HTERT RPE-1 (cell line): ENCODE measurements around the gene THADA.

ENCODE experiments used
- in situ Hi-C: fragments of 300-500 bp; cut with MboI; formaldehyde crosslinking; loops from 4 replicates; pipeline ENCODE4 v1.14.3; 2020; ENCODE audit warnings: low sequenced_read_pairs

The THADA gene

GRCh38 chr2:43230951-43231827, 364.6 kb downstream of the THADA start:
- in situ Hi-C loops, result no loop called here

DNA sequence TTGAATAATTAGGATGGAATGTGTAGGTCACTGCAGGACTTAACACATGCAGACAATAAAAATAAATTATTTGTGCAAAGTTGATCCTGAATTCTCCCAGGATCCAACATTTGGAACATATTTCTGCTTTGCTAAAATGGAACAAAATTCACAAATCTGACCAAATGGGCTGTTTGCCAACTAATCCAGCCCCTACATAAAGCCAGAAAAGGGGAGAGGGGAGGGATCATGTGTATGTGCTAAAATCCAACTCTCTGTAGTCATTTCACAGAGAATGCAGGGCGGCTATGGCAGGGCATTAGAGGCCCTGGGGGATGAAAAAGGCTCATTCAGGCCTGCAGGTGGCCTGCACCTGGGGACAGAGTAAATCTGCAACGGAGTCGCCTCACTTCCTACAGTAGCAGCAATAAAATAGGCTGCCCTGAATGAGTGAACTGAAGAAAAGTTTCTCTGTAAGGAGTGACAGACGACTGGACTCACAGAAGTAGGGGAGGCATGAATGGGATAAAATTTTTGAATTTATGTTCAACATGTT, 365.4 kb downstream of the THADA start:
- in situ Hi-C loops, result no loop called here

DNA sequence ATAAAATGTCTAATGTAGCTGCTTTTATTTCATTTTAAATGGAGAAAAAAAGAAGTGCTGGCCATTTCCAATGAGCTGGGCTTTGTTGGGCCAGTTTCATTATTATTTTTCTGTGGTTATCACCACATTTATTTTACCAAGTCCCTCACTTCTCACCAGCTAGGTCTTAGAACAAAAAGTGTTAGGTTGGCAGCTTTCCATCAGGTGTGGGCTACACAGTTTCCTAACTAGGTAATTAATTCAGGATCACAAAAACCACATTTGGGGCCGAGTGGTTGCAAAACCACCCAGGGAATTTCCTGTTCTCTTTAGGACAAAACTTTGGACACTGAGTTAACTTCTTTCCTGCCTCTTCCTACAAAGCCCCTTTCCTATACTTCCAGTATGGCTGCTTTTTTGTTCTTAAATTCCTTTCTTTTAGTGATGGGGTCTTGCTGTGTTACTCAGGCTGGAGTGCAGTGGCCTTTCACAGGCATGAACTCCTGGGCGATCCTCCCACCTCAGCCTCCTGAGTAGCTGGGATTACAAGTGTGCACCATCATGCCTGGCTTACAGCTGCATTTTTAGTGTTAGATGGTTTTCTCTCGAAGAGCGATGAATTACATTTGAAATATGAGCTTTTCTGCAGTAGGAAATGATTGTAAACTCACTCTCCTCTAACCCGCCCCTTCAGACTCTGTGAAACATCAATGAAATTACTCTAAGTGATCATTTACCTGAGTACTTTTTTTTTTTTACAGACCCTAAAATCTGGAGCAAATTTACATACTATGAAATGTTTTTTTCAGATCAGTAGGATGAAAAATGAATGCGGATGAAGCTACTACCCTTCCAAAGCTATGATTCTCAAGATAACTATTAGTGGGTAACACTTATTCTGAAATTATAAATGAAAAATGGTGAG, 366.8 kb downstream of the THADA start:
- in situ Hi-C loops, result no loop called here

GRCh38 chr2:43228321-43228751, 367.5 kb downstream of the THADA start:
- in situ Hi-C loops, result no loop called here

GRCh38 chr2:43227830-43228281, 368.0 kb downstream of the THADA start:
- in situ Hi-C loops, result no loop called here

DNA sequence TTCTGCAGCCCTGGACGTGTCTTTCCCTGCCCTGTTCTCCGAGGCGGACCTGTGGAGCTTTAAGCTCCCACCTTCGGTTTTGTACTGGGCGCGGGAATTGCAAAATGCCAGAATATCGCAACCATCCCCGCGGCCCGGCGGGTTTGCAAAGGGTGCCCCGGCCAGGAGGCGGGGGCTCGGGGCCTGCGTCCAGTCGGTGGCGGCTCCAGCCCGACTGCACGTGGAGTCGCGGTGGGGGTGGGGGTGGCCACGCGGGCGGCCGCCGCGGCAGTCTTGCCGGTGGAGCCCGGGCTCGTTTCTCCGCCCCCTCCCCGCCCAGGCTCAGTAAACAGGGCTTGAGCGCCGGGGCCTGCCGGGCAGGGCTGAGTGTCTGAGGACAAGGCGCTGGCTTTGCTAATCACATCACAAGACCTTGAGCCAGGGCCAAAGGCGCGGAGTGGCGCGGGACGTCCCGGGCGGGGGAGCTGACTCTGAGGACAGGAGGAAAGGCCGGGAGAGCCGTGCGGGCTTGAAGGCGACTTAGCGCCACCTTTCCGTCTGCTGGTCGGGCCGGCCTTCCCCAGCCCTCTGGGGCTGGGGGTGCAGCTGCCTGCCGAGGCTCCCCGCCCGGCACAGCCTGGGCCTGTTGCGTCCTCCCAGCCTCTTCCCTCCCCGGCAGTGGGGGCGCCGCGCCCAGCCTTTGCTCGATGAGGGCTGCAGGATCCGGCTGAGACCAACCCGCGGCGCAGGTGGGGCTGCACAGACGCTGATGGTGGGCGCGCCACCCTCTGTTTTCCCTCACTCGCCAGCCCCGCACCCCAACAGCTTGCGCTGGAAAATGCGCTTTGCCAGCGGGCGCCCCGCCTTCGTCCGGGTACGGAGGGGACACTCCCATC, 368.6 kb downstream of the THADA start:
- in situ Hi-C loops, result no loop called here

GRCh38 chr2:43226558-43226954, 369.3 kb downstream of the THADA start, which contains the start of gene ZFP36L2:
Gene ZFP36L2, minus strand, starts transcription at chr2:43226606. Its CDS starts 291 bp downstream, at chr2:43226315.
- in situ Hi-C loops, result no loop called here

- in situ Hi-C loops, result no loop called here
These were observed 369.9 kb downstream of the THADA start for GRCh38 chr2:43225788-43226557.

DNA sequence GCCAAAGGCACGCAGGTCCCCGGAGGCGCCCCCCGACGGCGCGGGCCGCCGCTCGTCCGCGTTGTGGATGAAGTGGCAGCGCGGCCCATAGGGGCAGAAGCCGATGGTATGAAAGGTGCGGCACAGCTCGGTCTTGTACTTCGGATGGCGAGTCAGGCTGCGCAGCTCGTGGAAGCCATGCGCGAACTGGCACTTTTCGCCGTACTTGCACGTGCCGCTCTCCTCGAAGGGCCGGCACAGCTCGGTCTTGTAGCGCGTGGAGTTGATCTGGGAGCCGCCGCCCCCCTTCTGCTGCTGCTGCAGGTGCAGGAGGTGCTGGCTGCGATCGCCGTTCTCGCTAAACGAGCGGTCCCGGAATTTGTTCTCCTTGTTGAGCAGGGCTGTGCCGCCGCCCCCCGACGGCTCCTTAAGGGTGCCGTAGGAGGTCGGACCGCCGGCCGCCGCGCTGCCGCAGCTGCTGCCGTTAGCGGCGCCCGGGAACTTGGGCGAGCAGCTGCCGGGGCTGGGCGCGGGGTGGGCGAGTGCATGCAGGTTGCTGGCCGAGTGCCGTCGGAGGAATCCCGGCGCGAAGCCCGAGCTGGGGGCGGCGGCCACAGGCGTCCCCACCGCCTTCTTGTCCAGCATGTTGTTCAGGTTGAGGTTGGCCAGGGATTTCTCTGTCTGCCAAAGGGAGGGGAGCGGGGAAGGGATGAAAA, 370.6 kb downstream of the THADA start:
- in situ Hi-C loops, result no loop called here

DNA sequence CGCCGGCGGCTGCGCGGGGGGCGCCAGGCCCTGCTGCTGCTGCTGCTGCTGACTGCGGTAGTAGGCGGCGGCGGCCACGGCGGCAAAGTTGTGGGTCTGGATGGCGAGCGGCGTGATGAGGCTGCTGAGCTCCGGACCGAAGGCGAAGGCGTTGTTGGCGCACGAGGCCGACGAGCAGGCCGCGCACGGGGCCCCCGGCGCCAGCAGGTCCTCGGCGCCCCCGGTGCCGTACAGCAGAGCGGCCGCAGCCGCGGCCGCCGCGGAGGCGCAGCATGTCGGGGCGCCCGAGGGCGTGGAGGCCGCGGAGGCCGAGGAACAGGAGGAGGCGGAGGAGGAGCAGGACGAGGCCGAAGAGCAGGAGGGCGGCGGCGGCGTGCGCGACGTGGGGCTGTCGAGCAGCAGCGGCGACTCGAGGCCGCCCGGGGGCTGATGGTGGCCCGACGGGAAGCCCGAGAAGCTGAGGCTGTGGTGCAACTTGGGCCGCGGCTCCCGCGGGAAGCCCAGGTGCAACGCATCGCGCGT, 371.2 kb downstream of the THADA start:
- in situ Hi-C loops, result no loop called here

DNA sequence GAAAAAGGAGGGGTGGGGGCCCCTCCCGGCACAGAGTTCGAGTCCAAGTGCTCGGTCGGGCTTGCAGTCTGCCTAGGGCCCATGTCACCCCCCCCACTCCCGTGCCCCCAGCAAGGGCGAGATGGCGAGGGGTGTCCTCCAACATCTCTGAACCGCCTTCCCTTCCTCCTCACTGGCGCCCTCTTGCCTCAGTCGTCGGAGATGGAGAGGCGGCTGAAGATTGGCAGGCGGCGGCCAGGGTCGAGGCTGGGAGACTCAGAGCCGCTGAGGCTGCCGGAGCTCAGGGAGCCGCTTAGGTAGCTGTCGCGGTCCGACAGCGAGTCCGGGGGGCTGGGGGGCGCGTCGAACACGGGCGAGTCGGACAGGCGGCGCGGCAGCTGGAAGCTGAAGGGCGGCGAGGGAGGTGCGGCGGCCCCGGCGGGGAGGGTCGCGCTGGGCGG, 371.7 kb downstream of the THADA start:
- in situ Hi-C loops, result no loop called here

DNA sequence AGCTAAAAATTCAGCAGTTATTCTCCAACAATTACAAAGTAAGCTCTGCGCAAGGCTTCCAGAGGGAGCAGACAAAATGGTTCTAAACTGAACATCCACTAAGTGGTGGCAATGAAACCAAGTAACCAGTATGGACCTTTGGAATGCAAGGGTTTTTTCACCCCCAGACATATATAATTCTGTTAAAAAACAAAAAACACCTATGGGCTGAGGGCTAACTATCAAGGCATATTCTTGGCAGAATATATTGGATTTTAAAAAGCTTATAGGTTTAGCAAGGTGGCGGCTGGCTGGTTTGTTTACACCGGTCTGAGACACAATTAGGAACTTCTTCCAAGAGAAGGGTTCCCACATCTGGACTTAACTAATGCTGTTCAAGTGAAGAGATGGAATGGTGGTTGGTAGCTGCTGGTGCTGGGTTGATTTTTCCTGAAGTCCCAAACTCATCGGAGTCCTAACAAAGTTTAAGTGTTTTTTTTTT, 372.3 kb downstream of the THADA start:
- in situ Hi-C loops, result no loop called here

- in situ Hi-C loops, result no loop called here
These were observed 373.1 kb downstream of the THADA start for GRCh38 chr2:43222475-43223309.

- in situ Hi-C loops, result no loop called here
These were observed 373.9 kb downstream of the THADA start for GRCh38 chr2:43221763-43222474.

- in situ Hi-C loops, result no loop called here
These were observed 374.6 kb downstream of the THADA start for GRCh38 chr2:43221124-43221762.

DNA sequence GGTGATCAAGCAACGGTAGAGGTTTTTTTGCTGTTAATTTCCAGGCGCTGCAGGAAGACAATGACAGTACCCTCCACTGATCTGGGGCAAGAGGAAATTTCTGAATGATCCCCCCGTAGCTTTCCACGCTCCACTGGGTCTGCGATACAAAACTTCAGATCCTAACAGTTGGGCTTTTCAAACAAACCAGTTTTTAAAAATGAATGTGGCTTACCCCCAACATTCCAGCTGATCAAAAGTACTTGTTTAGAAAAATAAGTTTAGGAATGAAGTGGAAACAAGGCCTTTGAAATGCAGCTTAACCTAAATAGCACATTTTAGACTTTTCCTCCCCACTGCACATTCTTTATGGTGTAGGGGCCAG, 375.1 kb downstream of the THADA start:
- in situ Hi-C loops, result no loop called here
